ENCODE results near the gene RANBP17.
"Not testable (repeated sequence)": the region's sequence is repeated elsewhere in the genome, so short reads cannot be mapped to it uniquely, and the experiment has no call there.

GRCh38 chr5:171041893-171042292, 180.1 kb downstream of the RANBP17 start:
- not testable (repeated sequence) for TF ChIP-seq POLR2A (IDR thresholded peaks at IDR 0.05; ENCODE audit: low read depth, low read length); CTCF (conservative IDR thresholded peaks at IDR 0.05; ENCODE audit: low read depth, low read length); ELK1 (IDR thresholded peaks at IDR 0.05; ENCODE audit: borderline replicate concordance, low read depth, low read length)

All from IMR-90 (cell line).